22Rv1 (cell line): ENCODE data around the gene TTC12.

Experiments used
- ZFX ChIP-seq: fragments of 450-650 bp; IDR thresholded peaks from 2 replicates; pipeline ENCODE4 v1.6.1; 2017; ENCODE audit warnings: antibody characterized with exemption, borderline replicate concordance
- TF ChIP-seq, protein P1 (sequence below): fragments of 450-650 bp; IDR thresholded peaks from 2 replicates; pipeline ENCODE4 v1.5.1; 2017; ENCODE audit warnings: mild to moderate bottlenecking

DNA sequence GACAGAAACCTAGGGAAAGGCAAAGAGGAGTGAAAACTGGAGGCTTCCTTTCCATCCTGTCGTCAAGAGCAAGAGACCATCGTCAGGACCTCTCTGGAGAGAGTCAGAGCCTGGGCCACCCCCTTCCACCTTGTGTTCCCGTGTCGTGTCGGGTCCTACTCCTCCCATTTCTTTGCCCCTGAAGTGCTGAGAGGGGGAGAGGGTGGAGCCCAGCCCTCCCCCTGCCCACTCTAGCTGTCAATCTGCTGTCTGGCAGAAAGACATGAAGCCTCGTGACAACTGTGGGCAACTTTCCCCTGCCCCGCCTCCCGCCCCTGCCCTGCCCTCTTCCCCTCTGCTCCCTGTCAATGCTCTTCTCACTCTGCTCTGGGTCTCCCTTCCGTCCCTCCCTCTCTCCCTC, 93.8 kb downstream of the TTC12 start:
- TF ChIP-seq, protein P1, sequence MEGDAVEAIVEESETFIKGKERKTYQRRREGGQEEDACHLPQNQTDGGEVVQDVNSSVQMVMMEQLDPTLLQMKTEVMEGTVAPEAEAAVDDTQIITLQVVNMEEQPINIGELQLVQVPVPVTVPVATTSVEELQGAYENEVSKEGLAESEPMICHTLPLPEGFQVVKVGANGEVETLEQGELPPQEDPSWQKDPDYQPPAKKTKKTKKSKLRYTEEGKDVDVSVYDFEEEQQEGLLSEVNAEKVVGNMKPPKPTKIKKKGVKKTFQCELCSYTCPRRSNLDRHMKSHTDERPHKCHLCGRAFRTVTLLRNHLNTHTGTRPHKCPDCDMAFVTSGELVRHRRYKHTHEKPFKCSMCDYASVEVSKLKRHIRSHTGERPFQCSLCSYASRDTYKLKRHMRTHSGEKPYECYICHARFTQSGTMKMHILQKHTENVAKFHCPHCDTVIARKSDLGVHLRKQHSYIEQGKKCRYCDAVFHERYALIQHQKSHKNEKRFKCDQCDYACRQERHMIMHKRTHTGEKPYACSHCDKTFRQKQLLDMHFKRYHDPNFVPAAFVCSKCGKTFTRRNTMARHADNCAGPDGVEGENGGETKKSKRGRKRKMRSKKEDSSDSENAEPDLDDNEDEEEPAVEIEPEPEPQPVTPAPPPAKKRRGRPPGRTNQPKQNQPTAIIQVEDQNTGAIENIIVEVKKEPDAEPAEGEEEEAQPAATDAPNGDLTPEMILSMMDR: no peak
- no peak for TF ChIP-seq ZFX
